NCI-H748 (cell line): ENCODE data around the gene FSIP1.

ENCODE experiments used
- DNase-seq: peaks from one replicate; lab custom pipeline; 2025; ENCODE audit not compliant: unreplicated experiment; lab: John Stamatoyannopoulos, UW

Gene FSIP1

DNA sequence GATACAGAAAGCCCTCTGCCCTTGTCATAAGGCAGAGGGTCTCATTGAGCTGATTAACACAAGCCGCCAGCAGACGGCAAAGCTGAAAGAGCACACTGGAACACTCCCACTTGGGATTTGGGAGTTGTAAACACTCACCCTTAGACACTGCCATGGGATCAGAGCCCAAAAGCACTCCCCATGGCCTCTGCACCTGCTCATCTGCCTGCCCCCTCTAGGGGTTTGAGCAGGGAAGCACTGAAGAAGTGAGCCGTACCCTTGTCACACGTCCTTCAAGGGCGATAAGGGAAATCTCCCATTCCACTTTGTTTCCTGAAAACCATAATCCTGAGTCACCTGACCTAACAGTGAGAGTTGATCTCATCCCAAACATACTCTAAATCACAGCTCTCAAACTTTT, 14.7 kb downstream of the FSIP1 start:
- DNase-seq, result no peak

DNA sequence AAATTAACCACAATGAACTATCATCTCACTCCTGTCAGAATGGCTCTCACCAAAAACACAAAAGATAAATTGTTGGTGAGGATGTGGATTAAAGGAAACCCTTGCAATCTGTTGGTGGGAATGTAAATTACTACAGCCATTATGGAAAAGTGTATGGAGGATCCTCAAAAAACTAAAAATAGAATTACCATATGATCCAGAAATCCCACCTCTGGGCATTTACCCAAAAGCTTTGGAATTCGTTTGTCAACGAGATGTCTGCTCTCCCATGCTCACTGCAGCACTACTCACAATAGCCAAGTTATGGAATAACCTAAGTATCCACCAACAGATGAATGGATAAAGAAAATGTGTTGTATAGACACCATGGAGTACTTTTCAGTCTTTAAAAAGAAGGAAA, 21.6 kb downstream of the FSIP1 start:
- no peak for DNase-seq

GRCh38 chr15:39756806-39757522, 25.7 kb downstream of the FSIP1 start:
- peak; percentile 56 for DNase-seq

GRCh38 chr15:39752991-39753390, 29.6 kb downstream of the FSIP1 start:
- no peak for DNase-seq

GRCh38 chr15:39752246-39752645, 30.4 kb downstream of the FSIP1 start:
- DNase-seq, result no peak

- no peak for DNase-seq
These were observed 34.4 kb downstream of the FSIP1 start for GRCh38 chr15:39748276-39748675.

DNA sequence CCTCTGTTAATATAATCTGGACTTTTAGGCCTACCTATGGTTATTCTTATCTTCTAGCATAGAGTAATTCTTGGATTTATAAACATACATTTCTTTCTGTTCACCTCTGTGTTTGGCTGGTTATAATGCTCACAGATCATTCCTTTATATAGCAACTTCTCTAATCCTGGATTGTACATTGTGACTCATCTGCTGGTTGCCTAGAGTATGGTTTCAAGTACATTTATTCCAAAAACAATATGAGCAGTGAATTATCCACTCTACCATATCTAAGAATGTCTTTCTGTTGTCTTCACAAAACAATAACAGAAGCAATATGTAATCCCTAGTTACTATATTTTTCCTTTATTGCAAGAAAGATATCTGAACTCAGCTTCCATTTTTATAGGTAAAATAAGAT, 35.3 kb downstream of the FSIP1 start:
- DNase-seq, result no peak

DNA sequence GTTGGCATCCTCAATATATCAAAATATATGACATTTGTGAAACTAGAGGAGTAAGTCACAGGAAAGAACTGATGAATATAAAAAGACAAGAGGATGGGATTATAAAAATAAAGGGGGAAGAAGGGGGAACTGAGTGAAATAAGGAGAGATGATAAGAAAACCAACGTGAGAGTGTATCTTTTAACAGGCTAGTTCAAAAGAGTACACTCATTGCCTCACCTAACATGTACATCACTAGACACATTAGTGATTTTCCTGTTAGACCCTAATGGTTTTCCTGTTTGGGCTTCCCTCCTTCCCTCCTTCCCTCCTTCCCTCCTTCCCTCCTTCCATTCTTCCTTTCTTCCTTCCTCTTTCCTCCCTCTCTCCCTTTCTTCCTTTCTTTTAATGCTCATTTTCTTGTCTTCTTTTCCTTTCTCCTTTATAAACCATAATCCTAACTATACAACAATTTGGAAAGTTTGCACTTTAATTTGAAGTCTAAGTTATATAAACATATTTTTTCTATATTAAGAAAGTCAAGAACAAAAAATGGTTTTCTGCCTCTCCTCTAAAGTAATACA, 35.8 kb downstream of the FSIP1 start:
- no peak for DNase-seq

DNA sequence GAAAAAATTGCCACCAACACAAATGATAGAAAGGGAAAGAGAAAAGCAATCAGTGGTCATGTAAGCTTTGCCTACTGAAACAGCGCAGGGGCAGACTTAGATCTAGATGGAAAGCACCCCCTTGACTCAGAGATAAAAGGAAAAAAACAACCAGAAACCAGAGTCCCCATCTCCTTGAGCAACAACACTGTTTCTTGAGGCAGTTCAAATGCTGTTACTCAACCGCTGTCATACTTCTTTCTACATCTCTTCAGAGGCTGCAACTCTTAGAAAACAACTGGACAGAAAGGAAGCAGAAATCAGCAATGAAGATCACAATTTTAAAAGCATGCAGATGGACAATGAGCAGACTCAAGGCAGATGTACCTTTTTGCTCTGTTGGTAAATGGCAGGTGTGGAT, 36.5 kb downstream of the FSIP1 start:
- no peak for DNase-seq

- no peak for DNase-seq
These were observed 37.2 kb downstream of the FSIP1 start for GRCh38 chr15:39745415-39745814.

- DNase-seq, result no peak
These were observed 38.1 kb downstream of the FSIP1 start for GRCh38 chr15:39744334-39745103.

GRCh38 chr15:39743611-39744010, 39.0 kb downstream of the FSIP1 start:
- DNase-seq, result no peak

DNA sequence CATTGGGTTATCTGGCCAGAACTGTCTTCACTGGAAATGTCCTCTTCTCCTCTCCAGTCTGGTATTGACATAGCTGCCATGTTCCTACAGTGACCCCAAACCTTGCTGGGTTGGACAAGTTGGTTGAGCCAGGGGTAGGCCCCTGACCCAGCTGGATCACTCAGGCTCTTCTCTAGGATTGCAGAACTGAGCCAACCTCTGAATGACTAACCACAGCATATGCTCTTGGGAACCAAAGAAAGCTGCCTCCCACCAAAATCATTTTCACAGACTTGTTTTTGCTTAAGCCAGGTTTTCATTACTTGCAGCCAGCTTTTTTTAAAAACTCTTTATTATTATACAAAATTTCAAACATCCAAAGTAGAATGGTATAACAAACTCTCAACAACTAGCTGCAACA, 41.4 kb downstream of the FSIP1 start:
- DNase-seq, result no peak

- DNase-seq, result no peak
These were observed 43.6 kb downstream of the FSIP1 start for GRCh38 chr15:39738998-39739397.

GRCh38 chr15:39737196-39737550, 45.5 kb downstream of the FSIP1 start:
- no peak for DNase-seq

DNA sequence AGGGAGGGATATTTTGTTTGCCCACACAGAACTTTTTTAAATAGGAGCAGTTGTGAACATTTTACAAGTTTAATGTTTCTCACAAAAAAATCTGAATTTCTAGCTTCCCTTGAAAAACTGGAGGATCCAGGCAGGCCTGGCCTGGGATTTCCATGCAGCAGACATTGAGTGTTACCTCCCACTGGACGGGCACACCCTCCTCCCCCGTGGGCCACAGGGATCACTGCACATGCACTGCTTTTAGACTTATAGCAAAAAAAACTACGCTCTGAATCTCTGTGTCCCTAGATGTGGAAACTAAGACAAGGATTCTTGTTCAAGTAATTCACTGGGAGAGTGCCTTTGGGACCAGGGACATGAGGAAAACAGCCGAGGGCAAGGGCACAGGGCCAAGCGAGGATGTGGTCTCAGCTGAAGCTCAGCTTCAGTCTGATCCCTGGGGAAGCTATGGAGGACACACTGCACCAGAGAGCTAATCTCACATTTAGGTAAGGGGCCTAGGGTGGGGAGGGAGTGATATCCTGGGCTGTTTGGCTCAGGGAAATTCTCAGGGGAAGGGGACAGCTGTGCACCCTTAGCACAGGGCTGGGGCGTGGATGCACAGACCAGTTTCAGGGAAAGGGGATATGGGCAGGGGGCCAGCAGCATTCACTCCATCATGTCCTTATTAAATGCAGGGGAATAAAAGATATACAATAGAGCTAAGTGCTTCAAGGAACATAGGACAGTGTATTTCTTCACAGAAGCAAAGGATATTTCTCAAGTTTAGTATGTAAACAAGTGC, 46.0 kb downstream of the FSIP1 start:
- no peak for DNase-seq

DNA sequence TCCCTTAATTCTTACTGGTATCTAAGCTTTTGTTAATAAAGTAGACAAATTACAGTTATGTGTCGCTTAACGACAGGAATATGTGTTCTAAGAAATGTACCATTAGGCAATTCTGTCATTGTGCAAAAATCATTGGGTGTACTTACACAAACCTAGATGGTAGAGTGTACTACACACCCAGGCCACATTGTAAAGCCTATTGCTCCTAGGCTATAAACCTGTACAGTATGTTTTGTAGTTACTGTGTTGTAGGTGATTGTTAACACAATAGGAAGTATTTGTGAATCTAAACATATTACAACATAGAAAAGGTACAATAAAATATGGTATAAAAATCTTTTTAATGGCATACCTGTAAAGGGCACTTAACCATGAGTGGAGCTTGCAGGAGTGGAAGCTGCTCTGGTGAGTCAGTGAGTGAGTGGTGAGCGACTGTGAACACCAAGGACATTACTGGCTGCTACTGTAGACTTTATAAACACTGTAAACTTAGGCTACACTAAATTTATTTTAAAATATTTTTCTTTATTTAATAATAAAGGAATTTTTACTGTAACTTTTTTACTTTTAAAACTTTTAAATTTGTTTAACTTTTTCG, 47.4 kb downstream of the FSIP1 start:
- no peak for DNase-seq

DNA sequence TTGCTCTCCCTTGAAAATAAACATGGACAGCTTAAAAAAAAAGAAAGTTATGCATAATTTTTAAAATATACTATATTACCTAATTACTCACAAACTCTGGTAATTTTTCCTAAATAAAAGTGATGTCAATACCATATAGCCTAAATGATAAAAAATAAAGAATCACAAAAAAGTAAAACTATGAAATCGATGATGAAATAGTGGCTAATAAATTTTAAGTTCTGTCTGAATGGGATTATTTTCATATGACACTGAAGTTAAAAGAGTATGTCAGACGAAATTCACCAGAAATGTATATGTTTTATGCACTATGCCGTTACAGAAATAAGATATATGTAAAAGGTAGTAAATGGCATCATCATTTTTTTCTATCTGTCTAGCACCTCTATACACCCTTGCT, 51.4 kb downstream of the FSIP1 start:
- DNase-seq, result no peak

DNA sequence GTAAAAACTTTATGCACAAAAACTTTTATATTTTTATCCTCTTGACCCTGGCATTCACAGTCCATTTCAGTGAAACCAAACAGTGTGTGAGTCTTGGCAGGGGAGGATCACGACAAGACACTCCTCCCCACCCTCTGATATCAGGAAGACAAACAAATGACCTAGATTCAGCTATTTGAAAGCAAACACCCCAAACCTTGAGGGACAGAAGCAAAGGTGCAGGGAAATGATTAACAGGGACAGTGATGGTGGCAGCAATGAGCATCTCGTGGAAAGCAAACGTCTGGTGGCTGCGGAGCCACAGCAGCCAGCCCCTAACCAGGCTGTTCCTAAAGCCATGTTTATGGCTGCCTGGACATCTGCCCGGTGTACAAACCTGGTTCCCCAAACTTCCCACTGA, 52.1 kb downstream of the FSIP1 start:
- DNase-seq, result no peak

DNA sequence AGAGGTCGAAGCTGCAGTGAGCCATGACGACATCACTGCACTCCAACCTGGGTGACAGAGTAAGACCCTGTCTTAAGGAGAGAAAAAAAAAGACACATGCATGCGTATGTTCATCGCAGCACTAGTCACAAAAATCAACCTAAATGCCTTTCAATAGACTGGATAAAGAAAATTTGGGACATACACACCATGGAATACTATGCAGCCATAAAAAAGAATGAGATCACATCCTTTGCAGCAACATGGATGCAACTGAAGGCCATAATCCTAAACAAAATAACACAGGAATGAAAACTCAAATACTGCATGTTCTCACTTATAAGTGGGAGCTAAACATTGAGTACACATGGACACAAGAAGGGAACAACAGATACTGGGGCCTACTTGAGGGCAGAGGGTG, 53.1 kb downstream of the FSIP1 start:
- no peak for DNase-seq

GRCh38 chr15:39728845-39729244, 53.8 kb downstream of the FSIP1 start:
- DNase-seq, result no peak
